GM19193 (cell line): ENCODE results near the gene CEP55.

ENCODE experiments used
- POLR2A ChIP-seq: IDR thresholded peaks from 4 replicates; pipeline ENCODE4 v1.6.1; 2011; ENCODE audit not compliant: insufficient read depth, insufficient read length; ENCODE audit errors: extremely low read depth

CEP55 gene

GRCh38 chr10:93463723-93464476 is 32.5 kb upstream of the CEP55 start:
- TF ChIP-seq POLR2A: no peak

DNA sequence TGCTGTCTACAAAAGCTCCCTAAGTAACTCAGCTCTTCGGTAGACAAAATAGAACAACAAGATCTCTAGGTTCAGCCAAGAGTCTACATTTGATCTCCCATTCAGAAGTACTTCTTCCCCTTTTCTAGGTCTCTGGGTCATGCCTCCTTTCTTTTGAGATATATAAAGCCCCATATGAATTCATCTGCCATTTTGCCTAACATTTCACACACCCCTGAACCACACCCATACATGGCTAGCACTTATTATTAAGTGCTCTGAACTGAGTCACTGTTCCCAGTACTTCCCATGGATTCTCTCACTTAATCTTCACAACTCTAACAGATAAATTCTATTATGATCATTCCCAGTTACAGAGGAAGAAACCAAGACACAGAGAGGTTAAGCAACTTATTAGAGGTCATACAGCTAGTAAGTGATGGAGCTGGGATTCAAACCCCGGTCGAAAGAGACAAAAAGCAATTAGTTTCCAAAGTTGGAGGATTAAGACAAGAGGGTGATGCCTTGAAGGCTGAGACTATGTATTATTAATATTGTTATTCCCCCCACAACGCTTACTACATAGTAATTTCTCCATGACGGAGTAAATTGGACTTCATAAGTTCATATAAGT is 31.5 kb upstream of the CEP55 start:
- no peak for TF ChIP-seq POLR2A

DNA sequence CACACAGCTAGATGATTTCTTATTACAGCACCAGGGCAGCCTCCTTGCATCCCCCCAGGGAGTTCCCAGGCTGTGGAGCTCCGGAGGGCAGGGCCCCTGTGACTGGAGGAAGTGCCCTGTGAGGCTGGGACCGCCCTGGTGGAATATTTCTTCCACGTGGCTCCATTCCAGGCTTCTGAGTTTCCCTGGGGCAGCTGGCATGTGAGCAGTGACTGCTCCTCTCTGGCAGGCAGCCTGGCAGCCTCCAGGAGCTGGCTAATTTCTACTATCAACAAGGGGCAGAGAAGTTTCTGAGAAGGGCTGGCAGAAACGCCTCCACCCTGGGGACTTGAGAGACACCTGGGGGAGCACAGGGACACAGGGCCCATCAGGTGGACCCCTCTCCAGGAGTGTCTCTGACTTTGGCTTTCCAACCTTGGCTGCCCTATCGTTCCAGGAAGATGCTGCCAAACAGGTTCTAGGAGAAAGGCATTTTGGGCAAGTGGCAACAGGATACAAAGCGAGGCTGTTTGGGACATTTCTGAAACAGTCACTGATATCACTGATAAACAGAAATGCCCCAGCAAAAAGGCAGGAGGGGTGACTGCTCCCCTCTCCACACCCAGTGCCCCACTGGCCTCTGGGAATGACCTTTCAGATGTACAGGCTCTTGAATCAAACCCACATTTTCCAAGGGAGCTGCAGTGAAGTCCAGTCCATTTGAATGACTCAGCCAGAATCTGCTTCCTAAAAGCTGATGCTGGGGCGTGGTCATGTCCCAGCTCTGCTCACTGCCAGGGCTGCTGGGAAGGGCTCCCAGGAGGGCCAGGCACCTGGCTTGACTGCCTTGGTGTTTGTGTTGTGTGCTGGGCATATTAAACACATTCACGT is 30.4 kb upstream of the CEP55 start:
- no peak for TF ChIP-seq POLR2A

GRCh38 chr10:93468461-93469213 is 27.8 kb upstream of the CEP55 start:
- no peak for TF ChIP-seq POLR2A

GRCh38 chr10:93469454-93469853 is 27.0 kb upstream of the CEP55 start:
- TF ChIP-seq POLR2A: no peak

DNA sequence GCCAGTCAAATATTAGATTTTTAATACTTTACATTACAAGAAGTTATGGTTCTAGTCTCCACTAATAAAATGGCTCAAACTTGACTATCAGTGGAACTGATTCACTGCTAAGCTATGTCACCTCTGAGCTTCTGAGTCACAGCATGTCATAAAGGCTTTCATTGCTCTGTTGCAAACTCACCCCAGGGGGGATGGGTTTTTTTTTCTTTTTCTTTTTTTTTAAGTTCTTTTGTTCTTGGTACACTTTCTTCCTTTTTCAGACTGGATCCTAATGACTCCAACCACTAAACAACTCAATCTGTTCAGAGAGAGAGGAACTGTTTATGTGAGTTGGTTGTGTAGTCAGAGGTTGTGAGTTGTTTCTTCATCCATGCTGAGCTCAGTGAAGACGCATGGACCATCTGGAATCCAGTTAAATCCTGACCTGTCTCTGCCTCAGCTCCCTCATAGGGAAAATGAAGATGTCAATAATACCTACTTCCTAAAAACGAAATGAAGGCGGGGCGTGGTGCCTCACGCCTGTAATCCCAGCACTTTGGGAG is 25.2 kb upstream of the CEP55 start:
- no peak for TF ChIP-seq POLR2A

DNA sequence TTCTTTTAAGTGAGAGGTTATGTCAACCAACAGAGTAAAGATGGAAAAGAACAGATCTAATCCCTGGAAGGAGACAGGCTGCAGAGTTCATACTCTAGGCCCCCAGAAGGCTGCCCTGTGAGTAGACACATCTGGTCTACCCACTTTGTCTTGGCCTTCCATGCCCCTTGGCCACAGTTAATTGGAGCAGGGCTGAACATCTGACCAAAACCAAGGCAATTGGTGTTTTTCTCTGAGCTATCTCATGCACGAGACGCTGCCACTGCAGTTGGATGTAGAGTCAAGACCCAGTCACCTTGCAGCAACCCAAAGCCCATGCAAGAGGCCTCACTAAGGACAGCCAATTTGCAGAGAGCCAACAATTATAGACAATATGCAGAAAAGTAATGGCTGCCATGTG is 23.3 kb upstream of the CEP55 start:
- no peak for TF ChIP-seq POLR2A

GRCh38 chr10:93473804-93474472 is 22.5 kb upstream of the CEP55 start:
- no peak for TF ChIP-seq POLR2A

GRCh38 chr10:93475227-93475626 is 21.2 kb upstream of the CEP55 start:
- no peak for TF ChIP-seq POLR2A

DNA sequence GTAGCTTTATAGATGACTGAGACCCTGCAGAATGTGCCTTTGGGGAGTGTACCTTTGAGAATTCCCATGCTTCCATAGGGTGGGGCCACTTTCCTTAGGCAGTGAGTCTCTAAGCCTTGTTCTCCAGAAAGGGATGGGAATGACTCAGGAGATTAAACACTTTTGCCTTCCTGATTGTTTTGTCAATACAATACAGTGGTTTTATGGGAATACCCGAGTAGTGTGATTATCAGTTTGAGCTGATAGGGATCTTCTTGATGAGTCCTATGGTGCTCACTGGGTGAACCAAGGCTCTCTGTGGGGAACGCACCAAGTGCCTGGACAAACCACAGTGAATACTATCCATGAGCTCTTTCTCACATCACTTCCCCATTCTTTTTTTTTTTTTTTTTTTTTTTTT is 20.5 kb upstream of the CEP55 start:
- no peak for TF ChIP-seq POLR2A

- no peak for TF ChIP-seq POLR2A
Measured at GRCh38 chr10:93476756-93477155, 19.7 kb upstream of the CEP55 start.

- TF ChIP-seq POLR2A: no peak
Measured at GRCh38 chr10:93478873-93479272, 17.5 kb upstream of the CEP55 start.

DNA sequence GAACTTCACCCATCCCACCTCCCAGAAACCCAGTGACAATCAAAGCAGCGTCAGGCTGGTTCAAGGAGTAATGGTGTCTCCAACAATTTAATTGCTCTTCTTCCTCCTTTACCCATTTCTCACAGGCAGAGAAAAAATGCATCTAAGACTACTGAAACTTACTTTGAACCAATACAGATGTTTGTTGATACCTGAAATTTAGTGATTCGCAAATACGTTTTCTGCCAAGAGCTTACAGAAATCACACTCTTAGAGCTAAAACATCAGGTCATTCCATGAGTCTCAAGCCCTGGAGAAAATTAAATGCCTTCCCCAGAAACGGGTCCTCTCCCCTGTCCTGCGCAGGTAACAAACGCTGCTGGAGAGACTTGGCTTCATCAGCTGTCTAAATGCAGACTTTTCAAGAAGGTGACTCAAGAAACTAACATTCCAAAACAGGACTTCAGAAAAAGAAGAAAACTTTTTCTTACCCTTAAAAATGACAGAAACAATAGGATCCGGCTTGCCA is 14.7 kb upstream of the CEP55 start:
- no peak for TF ChIP-seq POLR2A
